Choroid plexus epithelial cell (primary cell): Measurements from ENCODE around the gene PRKCA.
A peak's percentile ranks its signal among the peaks of the same experiment; 100 is the strongest.
"Not testable (repeated sequence)": the region's sequence is repeated elsewhere in the genome, so short reads cannot be mapped to it uniquely, and the experiment has no call there.

Source experiments
- DNase-seq: peaks from one replicate; pipeline ENCODE4 v3.0.0-alpha.2; 2010; ENCODE audit warnings: low read depth
- H3K4me3 ChIP-seq: 2 replicates; pipeline ENCODE4 v1.5.1; 2011; ENCODE audit warnings: low read depth, mild to moderate bottlenecking, control low read depth, low read length, moderate library complexity
- TF ChIP-seq, protein P1 (sequence below): conservative IDR thresholded peaks from 2 replicates; pipeline ENCODE4 v1.5.1; 2011; ENCODE audit warnings: low read depth, mild to moderate bottlenecking, control low read depth, inconsistent platforms, low read length, moderate library complexity

Gene PRKCA

DNA sequence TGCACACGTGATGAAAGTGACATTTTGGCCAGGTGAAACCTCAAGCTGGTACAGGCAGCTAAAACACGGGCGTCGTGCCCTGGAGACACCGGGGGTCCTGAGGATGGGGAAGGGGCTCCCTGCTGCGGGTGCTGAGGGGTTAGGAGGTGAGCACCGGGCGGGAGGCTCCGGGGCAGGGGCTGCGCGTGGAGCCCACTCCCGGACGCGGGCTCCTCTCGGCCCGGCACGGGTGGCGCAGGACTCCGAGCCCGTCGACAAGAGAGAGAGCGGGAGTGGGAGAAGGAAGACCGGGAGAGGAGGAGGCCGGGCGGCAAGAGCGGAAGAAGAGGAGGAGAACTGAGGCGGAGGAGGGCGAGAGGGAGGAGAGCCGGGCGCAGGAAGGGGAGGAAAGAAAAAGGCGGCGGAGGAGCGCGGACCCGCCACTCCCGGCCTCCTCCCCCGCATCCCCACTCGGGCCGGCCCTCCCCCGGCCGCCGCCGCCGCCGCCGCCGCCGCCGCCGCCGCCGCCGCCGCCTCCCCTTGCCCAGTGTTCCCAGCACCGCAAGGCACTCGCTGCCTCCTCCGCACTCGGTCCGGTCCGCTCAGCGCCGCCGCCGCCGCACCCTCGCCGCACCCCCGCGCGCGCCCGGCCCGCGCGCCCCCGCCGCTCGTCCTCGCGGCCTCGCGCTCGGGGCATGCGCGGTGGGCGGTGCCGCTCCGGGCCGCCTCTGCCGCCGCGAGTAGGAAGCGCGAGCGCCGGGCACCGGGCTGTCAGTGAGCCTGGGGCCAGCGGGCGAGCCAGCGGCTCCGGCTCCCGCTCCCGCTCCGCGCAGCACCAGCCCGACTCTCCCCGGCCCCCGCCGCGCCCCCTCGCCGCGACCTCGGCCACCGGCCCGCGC, at the start of gene PRKCA:
Gene PRKCA (plus strand): TSS at position 750 of the 878 bp plus-strand sequence.
- TF ChIP-seq, protein P1, sequence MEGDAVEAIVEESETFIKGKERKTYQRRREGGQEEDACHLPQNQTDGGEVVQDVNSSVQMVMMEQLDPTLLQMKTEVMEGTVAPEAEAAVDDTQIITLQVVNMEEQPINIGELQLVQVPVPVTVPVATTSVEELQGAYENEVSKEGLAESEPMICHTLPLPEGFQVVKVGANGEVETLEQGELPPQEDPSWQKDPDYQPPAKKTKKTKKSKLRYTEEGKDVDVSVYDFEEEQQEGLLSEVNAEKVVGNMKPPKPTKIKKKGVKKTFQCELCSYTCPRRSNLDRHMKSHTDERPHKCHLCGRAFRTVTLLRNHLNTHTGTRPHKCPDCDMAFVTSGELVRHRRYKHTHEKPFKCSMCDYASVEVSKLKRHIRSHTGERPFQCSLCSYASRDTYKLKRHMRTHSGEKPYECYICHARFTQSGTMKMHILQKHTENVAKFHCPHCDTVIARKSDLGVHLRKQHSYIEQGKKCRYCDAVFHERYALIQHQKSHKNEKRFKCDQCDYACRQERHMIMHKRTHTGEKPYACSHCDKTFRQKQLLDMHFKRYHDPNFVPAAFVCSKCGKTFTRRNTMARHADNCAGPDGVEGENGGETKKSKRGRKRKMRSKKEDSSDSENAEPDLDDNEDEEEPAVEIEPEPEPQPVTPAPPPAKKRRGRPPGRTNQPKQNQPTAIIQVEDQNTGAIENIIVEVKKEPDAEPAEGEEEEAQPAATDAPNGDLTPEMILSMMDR: no peak
- DNase-seq: peak; percentile 73
- peak within 1 kb of the TSS; percentile 82 for H3K4me3 ChIP-seq

DNA sequence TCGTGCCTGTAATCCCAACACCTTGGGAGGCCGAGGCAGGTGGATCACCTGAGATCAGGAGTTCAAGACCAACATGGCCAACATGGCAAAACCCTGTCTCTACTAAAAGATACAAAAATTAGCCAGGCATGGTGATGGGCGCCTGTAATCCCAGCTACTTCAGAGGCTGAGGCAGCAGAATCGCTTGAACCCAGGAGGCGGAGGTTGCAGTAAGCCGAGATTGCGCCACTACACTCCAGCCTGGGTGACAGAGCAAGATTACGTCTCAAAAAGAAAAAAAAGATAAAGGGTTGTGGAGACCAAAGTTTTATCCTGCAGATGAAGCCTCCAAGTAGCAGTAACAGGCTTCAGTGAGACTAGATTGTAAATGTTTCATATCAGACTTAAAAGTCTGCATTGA, 49.0 kb upstream of the PRKCA start:
- not testable (repeated sequence) for H3K4me3 ChIP-seq, DNase-seq

DNA sequence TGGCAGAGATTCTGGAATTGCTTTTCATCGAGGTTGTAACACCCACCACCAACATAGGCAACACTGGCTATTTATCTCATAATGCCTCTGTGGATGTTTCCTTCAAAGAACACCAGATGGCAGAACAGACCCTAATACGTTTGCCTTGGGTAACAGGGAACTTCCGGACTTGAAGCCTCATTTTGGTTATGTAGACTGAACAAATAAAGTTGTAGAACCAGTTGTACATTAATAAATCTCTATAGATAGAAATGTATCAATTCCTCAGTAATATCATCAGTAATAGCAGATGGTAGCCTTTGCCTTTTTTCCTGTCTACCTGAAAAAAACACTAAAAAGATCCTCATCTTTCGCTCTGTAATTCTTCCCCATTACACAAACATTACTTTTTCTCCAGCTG, 47.3 kb upstream of the PRKCA start:
- H3K4me3 ChIP-seq: no peak overlapping the region
- peak; percentile 92 for DNase-seq
- TF ChIP-seq, protein P1: peak; percentile 80

DNA sequence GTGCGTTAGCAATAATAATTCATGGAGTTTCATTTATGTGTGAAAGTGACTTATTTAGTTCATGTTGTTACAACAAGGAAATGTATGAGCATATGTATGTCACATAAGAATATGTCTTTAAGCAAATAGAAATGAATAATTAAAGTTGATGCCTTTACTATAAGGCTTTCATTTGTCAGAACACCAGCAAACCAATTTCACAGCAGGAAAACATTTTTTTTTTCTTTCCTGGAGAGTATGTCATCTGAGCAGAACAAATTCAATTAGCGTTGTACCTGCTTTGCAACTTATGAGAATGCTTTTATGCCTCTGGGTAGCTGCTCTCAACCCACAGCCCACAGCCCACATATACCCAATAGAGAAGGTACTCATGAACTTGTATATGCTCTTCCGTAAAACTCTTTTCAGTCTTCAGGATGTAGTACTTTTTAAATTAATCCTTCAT, 46.9 kb upstream of the PRKCA start:
- TF ChIP-seq, protein P1: no peak
- H3K4me3 ChIP-seq: no peak overlapping the region
- no peak for DNase-seq

DNA sequence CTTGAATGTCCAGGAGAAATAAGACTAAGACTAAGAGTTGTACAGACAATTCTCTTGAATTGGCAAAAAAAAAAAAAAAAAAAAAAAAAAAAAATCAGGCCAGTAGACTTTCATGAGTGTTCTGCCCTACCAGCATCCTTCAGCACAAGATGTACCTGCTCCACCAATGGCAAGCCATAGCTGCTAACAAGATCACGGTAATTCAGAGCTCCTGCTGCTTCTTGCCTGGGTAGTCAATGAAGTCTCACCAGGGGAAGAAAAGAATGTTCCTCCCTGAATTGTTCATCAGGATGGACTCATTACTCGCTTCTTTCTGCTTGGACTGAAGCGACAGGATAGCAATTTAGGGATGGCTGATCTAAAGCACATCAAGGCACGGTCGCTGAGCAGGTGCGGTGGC, 42.1 kb upstream of the PRKCA start:
- no peak for DNase-seq

DNA sequence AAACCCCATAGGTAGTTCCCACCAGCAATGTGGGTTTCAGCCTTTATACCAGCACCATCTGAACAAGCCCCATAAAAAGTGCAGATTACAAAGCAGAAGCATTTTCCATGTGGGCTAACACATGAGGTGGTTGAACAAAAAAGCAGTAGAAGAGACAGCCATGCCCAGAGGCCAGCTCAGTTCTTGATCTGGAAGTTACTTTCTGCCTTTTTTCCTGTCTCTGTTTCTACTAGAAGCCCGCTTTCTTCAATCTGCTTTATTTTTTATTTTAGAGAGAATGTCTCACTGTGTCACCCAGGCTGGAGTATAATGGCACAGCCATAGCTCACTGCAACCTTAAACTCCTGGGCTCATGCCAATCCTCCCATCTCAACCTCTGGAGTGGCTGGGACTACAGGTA, 41.7 kb upstream of the PRKCA start:
- DNase-seq: no peak
- TF ChIP-seq, protein P1: no peak
- no peak overlapping the region for H3K4me3 ChIP-seq

More for the DNA sequence above, 42.1 kb upstream of the PRKCA start:
- H3K4me3 ChIP-seq: no peak overlapping the region
- TF ChIP-seq, protein P1: no peak

DNA sequence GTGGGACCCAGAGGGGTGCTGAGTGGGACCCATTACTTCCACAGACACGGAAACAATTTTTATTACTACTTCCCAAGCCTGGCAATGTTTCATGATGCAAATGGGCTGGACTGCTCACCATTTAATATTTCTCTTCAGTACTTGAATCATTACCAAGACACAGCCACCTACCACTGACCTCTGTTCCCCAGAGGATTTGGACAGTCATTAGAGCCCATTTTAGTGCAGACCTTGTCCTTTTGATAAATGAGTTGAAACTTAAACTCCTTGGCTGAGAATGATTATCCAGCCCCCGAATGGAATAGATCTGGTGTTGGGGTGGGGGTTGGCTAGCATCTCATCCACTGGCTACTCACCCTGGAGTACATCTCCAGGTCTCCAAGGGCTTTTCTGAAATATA, 39.6 kb upstream of the PRKCA start:
- TF ChIP-seq, protein P1: no peak
- no peak for DNase-seq
- H3K4me3 ChIP-seq: no peak overlapping the region
